ENCODE data around the gene MCTP1. TPM values are rescaled to one million over a fixed set of nuclear protein-coding genes. Genes with fewer than 3 reads are reported as not detected.
A peak's percentile ranks its signal among the peaks of the same experiment; 100 is the strongest.
"Not testable (repeated sequence)": the region's sequence is repeated elsewhere in the genome, so short reads cannot be mapped to it uniquely, and the experiment has no call there.

Gene MCTP1
- total and polyA plus RNA-seq, 8 donors, result 4.4 to 55.1 (median 5.9) TPM

DNA sequence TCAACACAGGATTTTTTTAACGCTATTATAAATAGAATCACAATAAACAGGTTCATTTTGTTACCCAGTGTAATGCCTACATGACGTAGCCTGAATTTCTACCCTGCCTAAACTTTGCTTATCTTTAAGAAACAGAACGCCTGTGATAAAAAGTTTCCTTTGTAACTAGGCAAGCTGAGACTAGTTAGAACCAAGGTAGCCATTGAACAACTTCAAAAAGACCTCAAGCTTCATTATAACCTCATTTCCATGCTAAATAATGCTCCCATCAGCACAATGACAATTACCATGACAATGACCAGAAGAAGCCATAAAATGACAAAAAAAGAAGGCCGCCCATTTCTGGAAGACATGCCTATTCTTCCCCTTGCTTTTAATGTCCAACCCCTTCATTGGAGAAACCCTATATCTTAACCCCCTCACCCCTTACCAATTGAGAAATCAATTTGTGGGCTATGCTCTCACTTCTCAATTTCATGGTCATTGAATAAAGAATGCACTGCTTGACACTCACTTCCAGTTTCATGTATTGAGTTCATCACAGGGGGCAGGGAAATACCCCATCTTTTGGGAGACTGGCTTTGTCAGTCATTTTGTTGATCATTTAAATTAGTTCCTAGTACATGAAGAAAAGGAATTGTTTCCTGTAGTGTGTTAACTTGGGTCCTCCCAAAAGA, 276.8 kb downstream of the MCTP1 start:
- Histone ChIP-seq H3K4me3 (no peak overlapping the region), H3K27me3 (no peaks in the 10 kb centered on the region), H3K9me3 (peaks cover 0 to 31% of the 10 kb centered on the region in 2 donors), H3K4me1 (no peaks in the 10 kb centered on the region), H3K36me3 (peaks cover 0 to 18% of the 10 kb centered on the region in 2 donors), H3K27ac (no peak overlapping the region)
- TF ChIP-seq, protein P1, sequence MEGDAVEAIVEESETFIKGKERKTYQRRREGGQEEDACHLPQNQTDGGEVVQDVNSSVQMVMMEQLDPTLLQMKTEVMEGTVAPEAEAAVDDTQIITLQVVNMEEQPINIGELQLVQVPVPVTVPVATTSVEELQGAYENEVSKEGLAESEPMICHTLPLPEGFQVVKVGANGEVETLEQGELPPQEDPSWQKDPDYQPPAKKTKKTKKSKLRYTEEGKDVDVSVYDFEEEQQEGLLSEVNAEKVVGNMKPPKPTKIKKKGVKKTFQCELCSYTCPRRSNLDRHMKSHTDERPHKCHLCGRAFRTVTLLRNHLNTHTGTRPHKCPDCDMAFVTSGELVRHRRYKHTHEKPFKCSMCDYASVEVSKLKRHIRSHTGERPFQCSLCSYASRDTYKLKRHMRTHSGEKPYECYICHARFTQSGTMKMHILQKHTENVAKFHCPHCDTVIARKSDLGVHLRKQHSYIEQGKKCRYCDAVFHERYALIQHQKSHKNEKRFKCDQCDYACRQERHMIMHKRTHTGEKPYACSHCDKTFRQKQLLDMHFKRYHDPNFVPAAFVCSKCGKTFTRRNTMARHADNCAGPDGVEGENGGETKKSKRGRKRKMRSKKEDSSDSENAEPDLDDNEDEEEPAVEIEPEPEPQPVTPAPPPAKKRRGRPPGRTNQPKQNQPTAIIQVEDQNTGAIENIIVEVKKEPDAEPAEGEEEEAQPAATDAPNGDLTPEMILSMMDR (IDR thresholded peaks at IDR 0.05), result no peak
- DNase-seq, result no peak
- intact Hi-C loops (cut with DNase I), result no loop called here
- no peak for ATAC-seq

DNA sequence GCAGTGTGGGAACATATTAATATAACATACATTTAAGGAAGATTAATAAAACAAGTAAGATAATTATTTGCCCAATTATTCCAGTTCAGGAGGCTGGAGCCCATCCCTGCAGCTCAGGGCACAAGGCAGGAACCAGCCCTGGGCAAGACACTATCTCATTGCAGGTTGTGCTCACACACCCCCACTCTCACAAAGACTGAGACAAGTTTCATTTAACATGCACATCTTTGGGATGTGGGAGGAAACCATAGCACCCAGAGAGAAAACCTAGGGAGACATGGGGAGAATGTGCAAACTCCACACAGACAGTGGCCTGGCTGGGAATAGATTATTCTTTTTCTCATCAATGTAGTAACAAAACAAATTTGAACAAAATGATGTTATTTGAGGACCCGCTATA, 279.1 kb downstream of the MCTP1 start:
- TF ChIP-seq, protein P1 (IDR thresholded peaks at IDR 0.05), result no peak
- intact Hi-C loops (cut with DNase I), result no loop called here
- ATAC-seq, result no peak

DNA sequence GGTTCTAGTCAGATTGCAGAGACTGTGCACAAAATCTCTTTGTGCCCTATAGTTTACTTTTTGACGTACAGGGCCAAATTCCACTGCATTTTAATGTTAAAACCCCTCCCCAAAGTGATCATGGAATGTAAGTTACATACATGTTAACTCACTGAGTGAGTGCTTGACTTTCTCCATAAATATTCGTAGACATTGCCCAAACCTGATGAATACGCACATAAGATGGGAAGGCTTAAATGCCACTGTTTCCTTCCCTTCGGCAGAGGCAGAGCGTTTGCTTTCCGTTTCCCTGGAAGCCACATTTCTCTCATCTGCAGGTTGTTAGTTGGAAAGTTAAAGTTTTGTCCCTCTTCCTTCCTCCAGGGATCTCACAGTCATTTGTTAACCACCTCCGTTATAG, 286.2 kb downstream of the MCTP1 start:
- TF ChIP-seq, protein P1 (IDR thresholded peaks at IDR 0.05), result no peak
- no peak overlapping the region for H3K27ac ChIP-seq
- ATAC-seq (no peak), DNase-seq (peak in 1 of 4 donors; percentile 1)
- H3K4me1 ChIP-seq, result no peaks in the 10 kb centered on the region
- no peaks in the 10 kb centered on the region for H3K27me3 ChIP-seq
- H3K36me3 ChIP-seq, result peaks cover 0 to 3% of the 10 kb centered on the region in 2 donors
- intact Hi-C loops (cut with DNase I), result no loop called here
- peaks cover 0 to 5% of the 10 kb centered on the region in 2 donors for H3K9me3 ChIP-seq
- H3K4me3 ChIP-seq, result no peak overlapping the region

More for the DNA sequence above, 279.1 kb downstream of the MCTP1 start:
- Histone ChIP-seq H3K36me3 (peaks cover 0 to 7% of the 10 kb centered on the region in 2 donors), H3K9me3 (peaks cover 0 to 31% of the 10 kb centered on the region in 2 donors), H3K27me3 (no peaks in the 10 kb centered on the region), H3K27ac (no peak overlapping the region), H3K4me3 (no peak overlapping the region), H3K4me1 (no peaks in the 10 kb centered on the region)
- no peak for DNase-seq

DNA sequence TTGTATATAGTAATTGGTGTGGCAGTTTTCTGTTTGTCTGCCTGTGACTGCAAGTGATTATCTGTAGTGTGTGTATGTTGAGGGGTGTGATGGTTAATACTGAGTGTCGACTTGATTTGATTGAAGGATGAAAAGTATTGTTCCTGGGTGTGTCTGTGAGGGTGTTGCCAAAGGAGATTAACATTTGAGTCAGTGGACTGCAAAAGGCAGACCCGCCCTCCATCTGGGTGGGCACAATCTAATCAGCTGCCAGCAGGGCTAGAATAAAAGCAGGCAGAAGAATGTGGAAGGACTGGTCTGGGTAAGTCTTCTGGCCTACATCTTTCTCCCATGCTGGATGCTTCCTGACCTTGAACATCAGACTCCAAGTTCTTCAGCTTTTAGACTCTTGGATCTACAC, 290.4 kb downstream of the MCTP1 start:
- ATAC-seq, DNase-seq: not testable (repeated sequence)

DNA sequence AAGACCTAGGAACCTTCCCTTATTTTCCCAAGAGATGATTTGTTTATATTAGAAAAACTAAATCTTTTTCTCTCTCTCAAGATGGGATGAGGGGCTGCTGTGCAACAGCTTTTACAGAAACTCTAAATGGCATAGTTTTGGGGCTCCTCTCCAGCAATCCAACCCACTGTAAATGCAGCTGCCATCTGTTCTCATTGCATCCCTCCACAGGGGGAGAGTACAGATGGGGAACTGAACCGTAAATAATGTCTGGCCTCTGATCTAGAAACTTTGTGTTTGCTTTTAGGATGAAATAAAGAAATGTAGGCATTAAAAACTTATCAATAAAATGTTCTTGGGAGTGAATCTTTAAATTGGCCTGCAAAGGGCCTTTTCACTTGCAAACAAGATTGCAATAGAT, 291.4 kb downstream of the MCTP1 start:
- TF ChIP-seq, protein P1 (IDR thresholded peaks at IDR 0.05), result no peak
- intact Hi-C loops (cut with DNase I), result no loop called here
- Histone ChIP-seq H3K27me3 (no peaks in the 10 kb centered on the region), H3K4me3 (no peak overlapping the region), H3K36me3 (no peaks in the 10 kb centered on the region), H3K4me1 (no peaks in the 10 kb centered on the region), H3K27ac (no peak overlapping the region), H3K9me3 (no peaks in the 10 kb centered on the region)
- no peak for ATAC-seq
- DNase-seq, result no peak

More for the DNA sequence above, 290.4 kb downstream of the MCTP1 start:
- H3K9me3 ChIP-seq; H3K27ac ChIP-seq; H3K27me3 ChIP-seq; intact Hi-C loops (cut with DNase I); H3K4me3 ChIP-seq; H3K4me1 ChIP-seq; H3K36me3 ChIP-seq: not testable (repeated sequence)

DNA sequence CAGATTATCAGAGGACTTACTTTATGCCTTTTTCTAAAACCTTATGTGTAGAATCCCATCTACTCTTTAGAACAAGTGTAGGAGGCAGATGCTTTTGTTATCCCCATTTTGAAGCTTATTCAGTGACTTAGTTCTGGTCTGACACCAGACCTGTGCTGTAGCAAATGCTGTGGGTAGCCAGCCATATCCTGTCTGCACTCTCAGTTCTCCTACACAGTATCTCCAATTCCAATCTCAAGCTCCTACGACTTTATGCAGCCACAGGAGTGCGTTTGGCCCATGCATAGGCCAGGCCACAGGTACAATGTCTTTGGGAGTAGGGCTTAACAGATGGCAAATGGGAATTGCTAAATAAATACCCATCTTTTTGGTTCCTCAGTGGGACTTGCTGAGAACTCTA, 292.6 kb downstream of the MCTP1 start:
- Histone ChIP-seq H3K4me3 (no peak overlapping the region), H3K27ac (no peak overlapping the region), H3K9me3 (no peaks in the 10 kb centered on the region), H3K36me3 (no peaks in the 10 kb centered on the region), H3K4me1 (no peaks in the 10 kb centered on the region), H3K27me3 (no peaks in the 10 kb centered on the region)
- ATAC-seq, result no peak
- intact Hi-C loops (cut with DNase I), result no loop called here
- no peak for DNase-seq
- TF ChIP-seq, protein P1 (IDR thresholded peaks at IDR 0.05), result no peak
